ENCODE measurements around the gene PGM2. TPM values are rescaled to one million over a fixed set of nuclear protein-coding genes. Genes with fewer than 3 reads are reported as not detected.

The PGM2 gene
- total and polyA plus RNA-seq, 4 donors: 4.0 to 11.9 (median 7.9) TPM

- H3K9ac ChIP-seq (ENCODE audit: low read depth in 1 of 2, low read length in 2 of 2): no peak overlapping the region
- no peaks in the 10 kb centered on the region for H3K36me3 ChIP-seq (ENCODE audit: control insufficient read depth in 4 of 4, insufficient read depth in 3 of 4, low read depth in 1 of 4, low read length in 3 of 4)
- H3K4me3 ChIP-seq (ENCODE audit: low read depth in 1 of 3, low read length in 3 of 3): no peak overlapping the region
- no peaks in the 10 kb centered on the region for H3K9me3 ChIP-seq (ENCODE audit: control insufficient read depth in 4 of 4, low read length in 3 of 4)
- H3K27me3 ChIP-seq (ENCODE audit: control insufficient read depth in 4 of 4, insufficient read depth in 4 of 4, low read length in 3 of 4): no peaks in the 10 kb centered on the region
- DNase-seq (ENCODE audit: low spot score): no peak
- WGBS: 51% methylated on average over 4 of the region's 4 CpGs
- no peak overlapping the region for H3K27ac ChIP-seq (ENCODE audit: low read depth in 1 of 2, low read length in 2 of 2)
- TF ChIP-seq EGR1 (IDR thresholded peaks at IDR 0.05; ENCODE audit: low read depth in 2 of 2) (no peak), FOXA2 (IDR thresholded peaks at IDR 0.05) (no peak), RXRA (IDR thresholded peaks at IDR 0.05) (no peak), SP1 (IDR thresholded peaks at IDR 0.05) (no peak), REST (IDR thresholded peaks at IDR 0.05) (no peak), RAD21 (IDR thresholded peaks at IDR 0.05) (no peak), HNF4A (conservative IDR thresholded peaks at IDR 0.05) (no peak), NR2F2 (IDR thresholded peaks at IDR 0.05) (no peak), MAX (IDR thresholded peaks at IDR 0.05) (no peak), CTCF (IDR thresholded peaks at IDR 0.05; ENCODE audit: low read depth, low read length, missing input control) (no peak), TAF1 (conservative IDR thresholded peaks at IDR 0.05) (no peak), FOXA1 (IDR thresholded peaks at IDR 0.05) (no peak), ZBTB33 (IDR thresholded peaks at IDR 0.05) (no peak), GABPA (IDR thresholded peaks at IDR 0.05 in 1 of 2, conservative IDR thresholded peaks at IDR 0.05 in 1 of 2) (no peak), YY1 (IDR thresholded peaks at IDR 0.05) (no peak), HNF4G (IDR thresholded peaks at IDR 0.05) (no peak)
- TF ChIP-seq, protein P1, sequence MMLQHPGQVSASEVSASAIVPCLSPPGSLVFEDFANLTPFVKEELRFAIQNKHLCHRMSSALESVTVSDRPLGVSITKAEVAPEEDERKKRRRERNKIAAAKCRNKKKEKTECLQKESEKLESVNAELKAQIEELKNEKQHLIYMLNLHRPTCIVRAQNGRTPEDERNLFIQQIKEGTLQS (IDR thresholded peaks at IDR 0.05): no peak
- no peaks in the 10 kb centered on the region for H3K4me1 ChIP-seq (ENCODE audit: control insufficient read depth in 4 of 4, insufficient read depth in 4 of 4, low read length in 3 of 4)
These were observed 56.3 kb downstream of the PGM2 start for GRCh38 chr4:37882665-37883296.

Measured in liver (tissue), 9 donors.